H1 (cell line): ENCODE results near the gene PARP15. TPM values are rescaled to one million over a fixed set of nuclear protein-coding genes. Genes with fewer than 3 reads are reported as not detected.

ENCODE experiments used
- CTCF ChIA-PET: fragments of 300-600 bp; sonication (Branson Sonifier 250); formaldehyde crosslinking; loops from one replicate; lab custom pipeline; 2021; ENCODE audit not compliant: partially characterized antibody; lab: Charles Lee
- POLR2A ChIA-PET: fragments of 300-600 bp; sonication (Branson Sonifier 250); formaldehyde crosslinking; loops from one replicate; lab custom pipeline; 2021; ENCODE audit warnings: inconsistent platforms; ENCODE audit not compliant: partially characterized antibody; lab: Charles Lee
- DNase-seq, 2 experiments: peaks; one replicate each; pipeline versions ENCODE4 v3.0.0 to v3.0.0-alpha.2; 2010 to 2022; ENCODE audit warnings: low spot score in 2 of 2, low read depth in 1 of 2, mixed read lengths in 1 of 2
- FAIRE-seq: peaks from 2 replicates; lab custom pipeline; 2011; peaks lifted over from hg19 to GRCh38; lab: Jason Lieb, UNC
- H2AFZ ChIP-seq: 2 replicates; pipeline ENCODE4 v1.8.1; 2012; ENCODE audit warnings: low read length, inconsistent platforms
- H2AK5ac ChIP-seq: 2 replicates; pipeline ENCODE4 v1.6.1; 2013; ENCODE audit warnings: low read depth, low read length
- H2BK120ac ChIP-seq: replicated peaks from 2 replicates; pipeline ENCODE3; 2013; ENCODE audit warnings: low read depth, low read length, inconsistent platforms
- H2BK12ac ChIP-seq: 2 replicates; pipeline ENCODE4 v1.6.1; 2013; ENCODE audit warnings: low read depth, low read length
- H2BK15ac ChIP-seq: 2 replicates; pipeline ENCODE4 v1.6.1; 2013; ENCODE audit warnings: low read length
- H2BK20ac ChIP-seq: 2 replicates; pipeline ENCODE4 v1.6.1; 2013; ENCODE audit warnings: low read length
- H2BK5ac ChIP-seq: 2 replicates; pipeline ENCODE4 v1.6.1; 2013; ENCODE audit warnings: low read depth, low read length
- H3K14ac ChIP-seq: 2 replicates; pipeline ENCODE4 v1.6.1; 2013; ENCODE audit warnings: inconsistent platforms; ENCODE audit not compliant: insufficient read length
- H3K18ac ChIP-seq: 2 replicates; pipeline ENCODE4 v1.6.1; 2013; ENCODE audit warnings: low read length; ENCODE audit errors: extremely low read depth
- H3K23ac ChIP-seq: 2 replicates; pipeline ENCODE4 v1.6.1; 2013; ENCODE audit warnings: inconsistent platforms; ENCODE audit not compliant: insufficient read length
- H3K23me2 ChIP-seq: 2 replicates; pipeline ENCODE4 v1.6.1; 2013; ENCODE audit warnings: low read depth, low read length
- H3K27ac ChIP-seq: 2 replicates; pipeline ENCODE4 v1.6.1; 2011; ENCODE audit warnings: low read depth, low read length, inconsistent platforms
- H3K27me3 ChIP-seq, 4 experiments: replicated peaks in 1 of 4; 1 replicate in 1 of 4; 2 replicates in 3 of 4; pipeline versions ENCODE4 v1.6.1 to v1.8.1; 2011 to 2013; ENCODE audit warnings: low read length in 3 of 4, mild to moderate bottlenecking in 3 of 4, inconsistent platforms in 2 of 4, mixed read lengths in 2 of 4, moderate library complexity in 1 of 4; ENCODE audit not compliant: control insufficient read depth in 3 of 4, insufficient read depth in 3 of 4; ENCODE audit errors: extremely low read depth in 1 of 4
- H3K36me3 ChIP-seq, 4 experiments: 2 replicates each; pipeline versions ENCODE4 v1.6.1 to v1.8.1; 2011 to 2013; ENCODE audit warnings: mild to moderate bottlenecking in 4 of 4, low read length in 3 of 4, moderate library complexity in 2 of 4, control low read depth in 1 of 4, inconsistent platforms in 1 of 4; ENCODE audit not compliant: insufficient read depth in 4 of 4, control insufficient read depth in 2 of 4
- H3K4ac ChIP-seq: replicated peaks from 2 replicates; pipeline ENCODE3; 2013; ENCODE audit warnings: low read length, low read depth, mixed read lengths, inconsistent platforms; ENCODE audit not compliant: insufficient read length
- H3K4me1 ChIP-seq, 4 experiments: replicated peaks in 1 of 4; 1 replicate in 1 of 4; 2 replicates in 3 of 4; pipeline versions ENCODE4 v1.6.1 to v1.8.1; 2011 to 2013; ENCODE audit warnings: low read length in 3 of 4, inconsistent platforms in 2 of 4, mixed read lengths in 1 of 4; ENCODE audit not compliant: insufficient read depth in 4 of 4, control insufficient read depth in 3 of 4
- H3K4me2 ChIP-seq, 2 experiments: 2 replicates each; pipeline versions ENCODE4 v1.6.1 to v1.8.1; 2011 to 2013; ENCODE audit warnings: low read depth in 2 of 2, low read length in 2 of 2, control low read depth in 1 of 2, inconsistent platforms in 1 of 2, mild to moderate bottlenecking in 1 of 2; ENCODE audit not compliant: insufficient read depth in 1 of 2
- H3K4me3 ChIP-seq, 4 experiments: fragments of 200-600, 300-600 bp in 1 of 4; sonication (generic), shearing (Covaris generic), sonication (Bioruptor Twin) in 1 of 4; 2 replicates each; pipeline versions ENCODE4 v1.5.1 to v1.8.1; 2011 to 2016; ENCODE audit warnings: low read length in 4 of 4, low read depth in 3 of 4, control low read depth in 2 of 4, inconsistent platforms in 2 of 4, mild to moderate bottlenecking in 2 of 4, mixed read lengths in 1 of 4, moderate library complexity in 1 of 4; ENCODE audit not compliant: insufficient read depth in 2 of 4; ENCODE audit errors: extremely low read depth in 1 of 4
- H3K56ac ChIP-seq: replicated peaks from 2 replicates; pipeline ENCODE3; 2013; ENCODE audit warnings: low read depth, mild to moderate bottlenecking, mixed read lengths, low read length, inconsistent platforms; ENCODE audit not compliant: insufficient read length
- H3K79me1 ChIP-seq: 2 replicates; pipeline ENCODE4 v1.6.1; 2013; ENCODE audit warnings: low read depth, low read length, control low read depth
- H3K79me2 ChIP-seq, 2 experiments: 2 replicates each; pipeline versions ENCODE4 v1.6.1 to v1.8.1; 2012 to 2013; ENCODE audit warnings: low read length in 2 of 2, mild to moderate bottlenecking in 2 of 2, inconsistent platforms in 1 of 2; ENCODE audit not compliant: insufficient read depth in 2 of 2, control insufficient read depth in 1 of 2
- H3K9ac ChIP-seq, 4 experiments: replicated peaks in 1 of 4; 1 replicate in 1 of 4; 2 replicates in 3 of 4; pipeline versions ENCODE4 v1.6.1 to v1.8.1; 2011 to 2013; ENCODE audit warnings: low read depth in 3 of 4, low read length in 3 of 4, control low read depth in 2 of 4, mild to moderate bottlenecking in 2 of 4, moderate library complexity in 2 of 4, inconsistent platforms in 1 of 4; ENCODE audit errors: extremely low read depth in 1 of 4
- H3K9me3 ChIP-seq, 2 experiments: 2 replicates each; pipeline versions ENCODE4 v1.6.1 to v1.8.1; 2012 to 2013; ENCODE audit warnings: mild to moderate bottlenecking in 2 of 2, moderate library complexity in 2 of 2, control low read depth in 1 of 2, inconsistent platforms in 1 of 2, low read depth in 1 of 2, low read length in 1 of 2, mixed read lengths in 1 of 2; ENCODE audit not compliant: insufficient read depth in 2 of 2
- H4K20me1 ChIP-seq, 2 experiments: replicated peaks in 1 of 2; 2 replicates each; pipeline versions ENCODE3 to v1.8.1; 2011 to 2013; ENCODE audit warnings: inconsistent platforms in 2 of 2, low read length in 2 of 2, mild to moderate bottlenecking in 1 of 2; ENCODE audit not compliant: insufficient read depth in 2 of 2, control insufficient read depth in 1 of 2
- H4K5ac ChIP-seq: 2 replicates; pipeline ENCODE4 v1.6.1; 2013; ENCODE audit warnings: low read length, low read depth, mixed read lengths, inconsistent platforms; ENCODE audit not compliant: insufficient read length
- H4K8ac ChIP-seq: 2 replicates; pipeline ENCODE4 v1.8.0; 2013; ENCODE audit warnings: mild to moderate bottlenecking, moderate library complexity, low read length, inconsistent platforms; ENCODE audit not compliant: insufficient read depth; ENCODE audit errors: extremely low read depth
- H4K91ac ChIP-seq: replicated peaks from 2 replicates; pipeline ENCODE3; 2013; ENCODE audit warnings: low read length, mixed read lengths, inconsistent platforms; ENCODE audit not compliant: insufficient read length
- BCL11A ChIP-seq, 2 experiments: IDR thresholded peaks; one replicate each; pipeline ENCODE4 v1.6.1; 2011; ENCODE audit warnings: low read depth in 2 of 2, low read length in 2 of 2, mild to moderate bottlenecking in 2 of 2
- GTF2F1 ChIP-seq: IDR thresholded peaks from 2 replicates; pipeline ENCODE4 v1.6.1; 2012; ENCODE audit warnings: low read depth, low read length, improper control_type of control experiment, borderline replicate concordance
- JUN ChIP-seq: IDR thresholded peaks from 2 replicates; pipeline ENCODE4 v1.6.1; 2011; ENCODE audit warnings: low read depth, mild to moderate bottlenecking, improper control_type of control experiment, low read length
- KDM1A ChIP-seq: fragments of 200-600, 300-600 bp; sonication (generic); IDR thresholded peaks from 2 replicates; pipeline ENCODE4 v1.7.1; 2016; ENCODE audit warnings: mild to moderate bottlenecking, low read length, borderline replicate concordance
- RAD21 ChIP-seq, 2 experiments: IDR thresholded peaks in 1 of 2; conservative IDR thresholded peaks in 1 of 2; 2 replicates each; pipeline ENCODE4 v1.6.1; 2011; ENCODE audit warnings: low read depth in 2 of 2, low read length in 2 of 2, improper control_type of control experiment in 1 of 2, inconsistent platforms in 1 of 2, mild to moderate bottlenecking in 1 of 2, moderate library complexity in 1 of 2
- SAP30 ChIP-seq: fragments of 300-600 bp; sonication (generic); IDR thresholded peaks from 2 replicates; pipeline ENCODE4 v1.7.1; 2012; ENCODE audit warnings: low read length, moderate library complexity, mild to moderate bottlenecking, inconsistent platforms; ENCODE audit not compliant: insufficient read depth, insufficient replicate concordance
- SIN3A ChIP-seq, 2 experiments: IDR thresholded peaks in 1 of 2; conservative IDR thresholded peaks in 1 of 2; 2 replicates each; pipeline ENCODE4 v1.6.1; 2011 to 2012; ENCODE audit warnings: low read length in 2 of 2, improper control_type of control experiment in 1 of 2, low read depth in 1 of 2, mild to moderate bottlenecking in 1 of 2
- SP1 ChIP-seq: IDR thresholded peaks from 2 replicates; pipeline ENCODE4 v1.6.1; 2011; ENCODE audit warnings: low read depth, low read length
- SP4 ChIP-seq: IDR thresholded peaks from 2 replicates; pipeline ENCODE4 v1.6.1; 2012; ENCODE audit warnings: low read length, inconsistent platforms
- TBP ChIP-seq: IDR thresholded peaks from 2 replicates; pipeline ENCODE4 v1.6.1; 2011; ENCODE audit warnings: low read depth, low read length, improper control_type of control experiment
- WGBS, 2 experiments: shearing (Covaris generic) in 1 of 2; methylation state at CpG; one replicate each; pipeline versions ENCODE4 v1.1.6 to v1.1.7; 2013 to 2015; ENCODE audit warnings: low lambda C conversion rate in 2 of 2, mixed read lengths in 2 of 2, inconsistent platforms in 1 of 2, low coverage in 1 of 2, missing lambda C conversion rate in 1 of 2; ENCODE audit not compliant: insufficient replicate concordance in 2 of 2, insufficient coverage in 1 of 2, insufficient read length in 1 of 2; ENCODE audit errors: extremely low coverage in 1 of 2, missing lambda C conversion rate in 1 of 2; 5-methylcytosine and 5-hydroxymethylcytosine counted together
- long read RNA-seq, 2 experiments: library from RNA in 1 of 2; library from capped mRNA in 1 of 2; stranded (forward); transcript quantifications; one replicate each; pipeline ENCODE4 v2.0.0, GENCODE V29; 2021; ENCODE audit warnings: inconsistent platforms in 1 of 2
- polyA minus RNA-seq, 3 experiments: library from RNA; depleted of rRNA, polyadenylated mRNA; stranded (reverse); fragments of >200 nt; gene quantifications; 1 replicate in 2 of 3; 2 replicates in 1 of 3; pipeline ENCODE4 v1.2.3, GENCODE V29; 2011
- polyA plus RNA-seq, 7 experiments: library from polyadenylated mRNA; depleted of rRNA in 3 of 7; stranded (reverse) in 5 of 7; unstranded in 2 of 7; fragments of >200 nt in 5 of 7; fragments of 200-250 nt in 2 of 7; gene quantifications; 1 replicate in 5 of 7; 2 replicates in 1 of 7; 4 replicates in 1 of 7; pipeline versions ENCODE4 v1.2.1 to v1.2.3, GENCODE V29; 2011 to 2013; ENCODE audit warnings: missing spikeins in 2 of 7, mixed read lengths in 2 of 7
- total RNA-seq: library from RNA; stranded (reverse); fragmentation: NEBNext Ultra II Directional; extraction: Animal tissue kit (Norgen Biotek cat#: 25700); gene quantifications from 2 replicates; pipeline ENCODE4 v1.2.1, GENCODE V29; 2021

Gene PARP15
- total RNA-seq, result 0.21 and 0.37 TPM in 2 replicates
- polyA plus RNA-seq (2011; rRNA removed), result 0.33 and 0.45 TPM in 2 replicates
- polyA plus RNA-seq (2011; cell fraction: cytosol; rRNA removed), result 0.37 TPM
- polyA plus RNA-seq (2011; cell fraction: nucleus; rRNA removed), result 0.23 TPM
- polyA plus RNA-seq (2012, experiment 1 of 2), result 0.20 to 0.32 TPM (median 0.27 TPM) in 4 replicates
- not detected for polyA plus RNA-seq (2012, experiment 2 of 2)
- polyA plus RNA-seq (2013, experiment 1 of 2), result 0.55 TPM
- 0.46 TPM for polyA plus RNA-seq (2013, experiment 2 of 2)
- polyA minus RNA-seq (2011; rRNA and poly(A)+ RNA removed), result 0.27 and 0.38 TPM in 2 replicates
- polyA minus RNA-seq (2011; cell fraction: cytosol; rRNA and poly(A)+ RNA removed), result 0.22 TPM
- 0.90 TPM for polyA minus RNA-seq (2011; cell fraction: nucleus; rRNA and poly(A)+ RNA removed)
- long read RNA-seq, experiment 1, result 0 reads
- long read RNA-seq, experiment 2, result 0 reads

GRCh38 chr3:122577409-122578031, at the start of gene PARP15:
Gene PARP15 (plus strand): TSS chr3:122577650. CDS start chr3:122577668, 18 bp downstream.
- H3K23me2 ChIP-seq, result no peaks in the 10 kb centered on the region; the same call in 1 of the 2 replicates
- H2BK12ac ChIP-seq, result no peak within 1 kb of the TSS
- no peaks in the 10 kb centered on the region for H3K79me2 ChIP-seq
- DNase-seq, result peak; percentile 27 to 67
- no peak within 1 kb of the TSS for H3K27ac ChIP-seq
- H2BK120ac ChIP-seq, result no peak within 1 kb of the TSS
- no peak within 1 kb of the TSS for H2AK5ac ChIP-seq
- H4K20me1 ChIP-seq, result no peaks in the 10 kb centered on the region
- H4K8ac ChIP-seq, result peak within 1 kb of the TSS; percentile 91
- peak within 1 kb of the TSS; percentile 32 to 61 (median 40) for H3K4me3 ChIP-seq
- POLR2A ChIA-PET, result interaction anchor here (0.7 kb wide), 1 partner anchor 42 kb away, joined by 4 read pairs; no protein-coding TSS in a partner anchor
- peaks cover 0 to 10% (median 7%) of the 10 kb centered on the region in 4 experiments; a peak in 4 of 7 replicates for H3K27me3 ChIP-seq
- H3K9me3 ChIP-seq, result peaks cover 4 to 7% of the 10 kb centered on the region in 2 experiments; a peak in 3 of 4 replicates
- H3K14ac ChIP-seq, result no peak within 1 kb of the TSS
- peak within 1 kb of the TSS; percentile 2 for H4K5ac ChIP-seq
- no peak within 1 kb of the TSS for H2BK20ac ChIP-seq
- H2BK5ac ChIP-seq, result 0 out of 2 replicates have a peak within 1 kb of the TSS, but pooled peaks have one; percentile 12
- H3K4me2 ChIP-seq, result peak within 1 kb of the TSS; percentile 66 to 74
- no peak within 1 kb of the TSS for H3K9ac ChIP-seq
- H3K23ac ChIP-seq, result no peak within 1 kb of the TSS
- H3K36me3 ChIP-seq, result no peaks in the 10 kb centered on the region
- CTCF ChIA-PET, result interaction anchor here (0.7 to 1.4 kb wide), 2 partner anchors 102 to 103 kb away, joined by 3 to 4 read pairs; partner anchors contain the start of gene PARP14
- peaks cover 2 to 3% (median 2%) of the 10 kb centered on the region in 4 experiments; a peak in 4 of 7 replicates for H3K4me1 ChIP-seq
- H4K91ac ChIP-seq, result peak within 1 kb of the TSS; percentile 91
- H3K56ac ChIP-seq, result no peak within 1 kb of the TSS
- 11% methylated on average over 32 of the region's 40 CpGs; no CpG with 5 or more reads in 1 of the 2 experiments for WGBS, 2 experiments
- no peak within 1 kb of the TSS for H2BK15ac ChIP-seq
- no peak within 1 kb of the TSS for H2AFZ ChIP-seq
- FAIRE-seq, result no peak
- H3K79me1 ChIP-seq, result no peaks in the 10 kb centered on the region
- no peak within 1 kb of the TSS; the same call in 1 of the 2 replicates for H3K18ac ChIP-seq
- H3K4ac ChIP-seq, result no peak within 1 kb of the TSS
- TF ChIP-seq KDM1A (0 out of 2 replicates have a peak, but pooled peaks have one; percentile 43), SAP30 (no peak), TBP (peak; percentile 78), RAD21 (IDR thresholded peaks at IDR 0.05 in 1 of 2, conservative IDR thresholded peaks at IDR 0.05 in 1 of 2; ENCODE audit: low read depth in 2 of 2, low read length in 2 of 2) (no peak), SIN3A (conservative IDR thresholded peaks at IDR 0.05 in 1 of 2, IDR thresholded peaks at IDR 0.05 in 1 of 2; ENCODE audit: low read depth in 1 of 2, low read length in 2 of 2) (no peak), JUN (no peak), BCL11A (IDR thresholded peaks at IDR 0.05; ENCODE audit: low read depth in 2 of 2, low read length in 2 of 2) (no peak), SP4 (no peak), GTF2F1 (no peak), SP1 (no peak)
